Stimulated activated CD8-positive, alpha-beta memory T cell treated with anti-CD3 and anti-CD28 coated beads, Interleukin-4, amount 100 ng/mL, for 24 hours (primary cell): ENCODE measurements around the gene TSPEAR.

Experiments
- DNase-seq: peaks from one replicate; pipeline ENCODE4 v3.0.0-alpha.2; 2020; ENCODE audit warnings: low read depth

TSPEAR gene

DNA sequence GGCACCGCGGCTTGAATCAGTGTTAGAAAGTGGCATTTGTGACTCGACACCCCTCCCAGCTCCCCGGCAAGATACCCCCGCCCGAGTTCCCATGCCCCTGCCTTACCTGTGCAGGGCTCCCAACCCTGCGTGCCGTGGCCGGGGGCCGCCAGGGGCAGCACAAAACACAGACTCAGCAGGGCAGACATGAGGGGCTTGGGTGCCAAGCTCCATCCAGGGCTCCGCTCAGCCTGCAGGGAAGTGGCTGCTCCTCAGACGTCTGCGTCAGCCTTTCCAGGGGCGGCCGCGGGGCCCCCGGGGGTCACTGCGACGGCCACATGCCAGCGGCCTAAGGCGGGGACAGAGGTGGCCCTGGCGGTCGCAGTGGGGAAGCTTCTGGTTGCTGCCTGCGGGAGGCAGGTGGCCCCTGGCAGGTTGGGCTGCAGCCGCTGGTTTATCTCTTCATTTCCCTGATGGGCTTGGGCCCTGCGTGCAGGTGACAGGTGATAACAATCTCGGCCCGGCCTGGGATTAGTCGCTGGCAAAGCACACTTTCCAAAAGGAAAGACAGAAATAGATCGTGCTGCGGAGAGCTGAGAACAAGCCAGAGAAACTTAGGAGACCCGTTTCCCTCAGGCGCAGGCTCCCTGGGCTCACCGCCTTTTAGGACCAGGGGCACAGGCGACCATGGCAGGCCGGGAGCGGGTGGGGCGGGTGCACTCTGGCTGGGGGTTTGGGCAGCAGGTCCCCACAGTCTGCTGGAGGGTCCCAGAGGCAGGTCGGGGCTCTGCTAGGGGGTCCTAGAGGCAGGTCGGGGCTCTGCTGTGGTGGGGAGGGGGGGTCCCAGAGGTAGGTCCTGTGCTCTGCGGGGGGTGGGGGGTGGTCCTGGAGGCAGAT is at the start of gene TSPEAR:
TSPEAR (minus strand) TSS at position 246 of the 876 bp plus-strand sequence; CDS start at position 188, 58 bp downstream.
- DNase-seq: no peak

- DNase-seq: no peak
Observed at GRCh38 chr21:44760376-44760775, 49.0 kb upstream of the TSPEAR start.

DNA sequence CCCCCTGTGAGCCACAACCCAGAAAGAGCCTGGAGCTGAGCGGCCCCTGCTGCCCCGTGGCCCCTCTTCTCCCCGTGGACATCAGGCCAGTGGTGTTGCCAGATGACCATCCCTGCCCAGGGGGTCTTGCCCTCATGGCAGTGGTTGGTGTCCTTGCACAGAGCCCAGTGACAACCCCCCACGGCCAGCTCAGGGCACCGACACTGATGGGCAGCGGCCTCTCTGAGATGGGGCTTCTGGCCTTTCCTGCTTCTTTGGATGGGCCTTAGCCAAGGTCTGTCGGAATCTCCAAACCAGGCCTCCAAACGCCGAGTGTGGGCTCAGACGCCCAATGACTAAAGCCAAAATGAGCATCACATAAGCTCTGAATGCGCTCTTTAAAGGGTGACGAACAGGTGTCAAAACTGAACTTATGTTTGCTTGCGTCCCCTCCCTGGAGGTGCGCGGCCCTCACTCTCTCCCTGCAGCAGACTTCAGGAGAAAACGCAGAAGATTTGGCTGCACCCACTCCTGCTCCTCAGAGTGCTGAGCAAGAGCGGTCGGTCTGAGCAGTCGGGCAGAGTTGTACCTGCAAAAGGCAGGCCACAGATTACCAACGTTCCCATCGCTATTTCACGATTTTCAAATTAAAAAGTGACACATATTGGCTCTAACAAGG is 48.4 kb upstream of the TSPEAR start:
- no peak for DNase-seq

- DNase-seq: no peak
Observed at GRCh38 chr21:44758781-44759627, 47.6 kb upstream of the TSPEAR start.

DNA sequence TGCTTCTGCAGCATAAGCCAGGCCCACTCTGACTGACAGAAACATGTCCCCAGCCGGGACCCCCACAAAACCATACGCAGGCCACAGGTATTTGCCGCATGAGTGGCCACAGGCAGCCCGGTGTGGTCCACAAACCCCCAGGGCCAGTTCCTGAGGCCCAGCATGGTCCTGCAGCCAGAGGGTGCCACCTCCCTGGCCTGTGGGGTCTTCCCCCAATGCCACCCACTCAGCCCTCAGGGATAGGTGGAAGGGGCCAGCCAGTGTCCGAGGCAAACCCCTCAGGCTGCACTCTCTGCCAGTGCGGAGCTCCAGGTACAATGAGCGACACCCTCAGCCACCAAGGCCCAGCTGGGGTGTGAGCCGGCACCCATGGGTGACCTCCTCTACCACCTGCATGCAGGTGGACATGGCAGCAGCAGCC is 46.8 kb upstream of the TSPEAR start:
- DNase-seq: no peak

GRCh38 chr21:44757731-44758130 is 46.4 kb upstream of the TSPEAR start:
- DNase-seq: no peak

DNA sequence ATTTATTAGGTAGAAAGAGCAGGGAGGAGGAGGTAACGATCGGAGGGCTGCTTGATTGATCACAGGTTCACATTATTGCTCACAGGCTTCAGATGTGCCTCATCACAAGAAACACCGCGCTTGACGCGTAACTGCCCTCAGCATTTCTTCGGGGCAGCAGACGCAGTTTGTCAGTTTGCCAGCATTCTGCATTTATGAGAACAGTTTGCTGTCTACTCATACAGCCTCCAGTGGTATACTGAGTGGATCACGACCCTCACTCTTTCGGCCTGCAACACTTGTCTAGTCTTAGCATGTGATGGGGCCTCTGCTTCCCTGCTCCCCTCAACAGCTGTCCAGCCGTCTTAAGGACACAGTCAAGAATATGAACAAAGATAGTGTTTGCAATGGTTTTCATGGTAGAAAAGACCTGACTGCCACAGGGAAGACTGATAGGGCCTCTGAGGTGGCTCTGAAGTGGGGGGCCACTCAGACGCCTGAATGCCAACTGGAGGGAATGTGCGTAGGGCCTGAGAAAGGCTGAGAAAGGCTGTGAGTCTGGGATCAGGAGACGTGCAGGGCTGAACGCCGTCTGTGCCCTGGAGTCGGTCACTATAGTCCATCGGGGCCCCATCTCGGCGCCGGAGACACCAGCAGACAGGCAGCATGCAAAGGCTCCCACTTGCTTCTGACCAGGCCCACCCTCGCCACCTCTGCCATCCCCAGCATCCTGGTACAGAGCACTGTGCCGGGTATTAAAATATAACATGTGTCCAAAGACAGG is 45.2 kb upstream of the TSPEAR start:
- no peak for DNase-seq

- no peak for DNase-seq
Observed at GRCh38 chr21:44755227-44755626, 43.9 kb upstream of the TSPEAR start.

GRCh38 chr21:44753357-44753756 is 42.0 kb upstream of the TSPEAR start:
- no peak for DNase-seq

DNA sequence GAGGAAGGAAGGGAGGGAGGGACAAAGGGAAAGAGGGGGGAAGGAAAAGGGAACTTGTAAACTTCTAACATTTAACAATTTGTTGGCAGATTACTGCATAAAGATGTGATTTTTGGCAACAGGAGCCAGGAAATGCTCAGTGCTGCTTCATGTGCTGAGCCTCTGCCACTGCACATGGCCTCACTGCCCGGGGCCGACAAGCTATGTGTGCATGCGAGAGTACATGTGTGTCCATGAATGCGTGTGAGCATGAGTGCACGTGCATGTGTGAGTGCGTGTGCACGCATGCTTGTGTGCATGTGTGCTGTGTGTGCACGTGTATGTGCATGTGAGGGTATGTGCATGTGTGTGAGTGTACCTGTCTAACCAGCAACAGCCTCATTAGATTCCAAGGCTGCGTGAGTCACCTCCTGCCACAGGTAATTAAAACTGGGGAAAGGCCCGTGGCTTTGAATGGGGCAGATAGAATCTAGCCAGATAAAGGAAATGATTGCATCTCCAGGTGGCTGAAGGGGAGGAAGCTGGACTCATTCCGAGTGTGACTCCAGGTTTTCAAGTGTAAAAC is 41.4 kb upstream of the TSPEAR start:
- no peak for DNase-seq

DNA sequence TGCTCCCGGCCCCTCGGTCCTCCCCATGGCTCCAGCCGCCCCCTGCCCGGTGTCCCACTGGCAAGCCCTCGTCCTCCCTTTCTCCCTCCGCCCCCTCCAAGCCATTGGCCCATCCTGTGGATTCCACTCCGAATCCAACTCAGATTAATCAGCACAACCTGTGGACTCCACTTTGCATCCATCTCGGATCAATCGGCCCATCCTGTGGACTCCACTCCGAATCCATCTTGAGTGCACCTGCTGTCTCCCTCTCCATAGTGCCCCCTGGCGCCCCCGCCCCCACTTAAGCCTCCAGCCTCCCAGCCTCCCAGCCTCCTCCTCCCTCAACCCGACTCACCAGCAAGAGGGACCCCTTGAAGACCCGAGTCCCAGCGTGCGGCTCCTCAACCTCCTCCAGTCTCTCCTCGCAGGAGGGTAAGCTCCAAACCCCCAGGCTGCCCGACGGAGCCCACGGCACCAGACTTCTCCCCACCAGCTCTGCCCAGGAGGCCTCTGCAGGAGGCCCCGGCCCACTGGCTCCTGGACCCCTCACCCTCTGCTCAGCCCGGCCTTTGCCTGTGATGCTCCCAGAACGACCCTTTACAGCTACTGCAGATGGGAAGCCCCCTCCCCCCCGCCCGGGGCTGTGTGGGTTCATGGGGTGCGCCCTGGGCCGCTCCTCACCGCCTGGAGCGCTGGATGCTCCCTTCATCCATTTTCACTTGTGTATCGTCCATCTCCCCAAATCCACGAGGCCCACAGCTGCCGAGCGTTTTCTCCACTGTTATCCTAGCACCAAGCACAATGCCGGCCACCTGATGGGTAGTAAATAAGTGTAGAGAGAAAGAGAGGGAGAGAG is 40.6 kb upstream of the TSPEAR start:
- DNase-seq: no peak

DNA sequence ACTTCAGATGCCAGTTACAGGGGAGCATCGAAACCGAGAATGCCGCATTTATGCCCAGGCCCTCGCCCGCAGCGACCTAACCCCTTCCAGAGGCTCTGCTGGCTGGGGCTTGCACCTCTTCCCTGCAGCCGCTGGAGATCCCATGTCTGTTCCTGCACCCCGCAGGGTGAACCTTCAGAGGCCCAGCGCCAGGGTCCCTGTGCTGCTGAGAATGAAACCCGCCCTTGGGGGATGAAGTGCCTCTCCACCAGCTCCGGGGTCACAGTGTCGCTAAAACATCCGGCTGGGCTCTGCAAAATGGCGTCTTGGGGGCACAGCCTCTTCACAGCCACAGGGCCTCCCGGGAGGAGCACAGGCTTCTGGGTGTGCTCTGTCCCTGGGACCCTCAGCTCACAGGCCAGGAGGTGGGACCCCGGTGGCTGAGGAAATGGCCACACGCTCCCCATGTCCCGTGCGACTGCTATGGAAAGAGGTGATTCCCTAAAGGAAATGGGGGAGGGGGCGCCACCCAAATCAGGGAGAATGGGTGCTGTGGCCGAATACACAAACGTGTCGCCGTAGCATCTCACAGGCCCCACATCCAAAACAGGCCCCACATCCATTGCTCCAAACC is 39.9 kb upstream of the TSPEAR start:
- DNase-seq: no peak

- DNase-seq: no peak
Observed at GRCh38 chr21:44750675-44751025, 39.3 kb upstream of the TSPEAR start.

- DNase-seq: no peak
Observed at GRCh38 chr21:44749759-44750674, 38.6 kb upstream of the TSPEAR start.

- no peak for DNase-seq
Observed at GRCh38 chr21:44749116-44749758, 37.9 kb upstream of the TSPEAR start.

- DNase-seq: no peak
Observed at GRCh38 chr21:44748621-44749020, 37.2 kb upstream of the TSPEAR start.

DNA sequence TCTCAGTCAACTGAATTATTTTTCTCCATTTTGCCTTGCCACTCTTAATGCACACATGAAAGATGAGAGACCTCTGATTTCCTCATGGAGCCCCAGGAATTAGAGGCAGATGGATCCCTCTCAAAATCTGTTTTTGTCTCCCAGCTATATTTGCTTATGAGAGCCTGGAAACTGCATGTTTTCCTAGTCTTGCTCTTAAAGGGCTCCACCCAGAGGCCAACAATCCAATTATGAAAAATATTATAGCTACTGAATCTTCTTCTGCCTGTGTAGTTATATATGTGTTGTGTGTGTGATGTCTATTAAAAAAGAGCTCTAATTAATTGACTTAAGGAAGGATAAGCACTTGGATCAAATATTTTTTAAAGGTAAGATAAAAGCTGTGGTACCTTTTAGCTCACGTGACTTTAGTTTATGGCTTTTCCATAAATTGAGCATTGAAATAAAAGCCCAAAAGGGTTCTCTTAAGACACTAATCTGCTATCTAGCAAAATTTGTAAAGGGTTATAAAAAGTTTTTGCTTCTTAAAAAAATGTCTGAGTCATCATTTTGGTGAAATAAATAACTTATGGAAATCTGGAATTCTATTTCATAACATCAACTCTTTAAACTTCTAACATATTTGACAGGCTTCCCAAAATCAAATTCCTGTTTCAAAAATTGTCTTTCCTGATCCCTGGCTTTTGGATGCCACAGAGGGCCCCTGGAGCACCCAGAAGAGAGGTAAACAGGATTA is 31.2 kb upstream of the TSPEAR start:
- no peak for DNase-seq

GRCh38 chr21:44741921-44742320 is 30.5 kb upstream of the TSPEAR start:
- DNase-seq: no peak
